HG02642 (cell line): ENCODE measurements around the gene LSAMP.
"Not testable (repeated sequence)": the region's sequence is repeated elsewhere in the genome, so short reads cannot be mapped to it uniquely, and the experiment has no call there.

Source experiments
- ATAC-seq: cut with Tn5 transposase; IDR thresholded peaks from one replicate; pipeline ENCODE4 v1.9.1; 2021; ENCODE audit warnings: mild to moderate bottlenecking; ENCODE audit not compliant: unreplicated experiment, poor library complexity

The LSAMP gene

GRCh38 chr3:116070516-116071278 lies 374.6 kb downstream of the LSAMP start:
- not testable (repeated sequence) for ATAC-seq

- ATAC-seq, result no peak
Observed at GRCh38 chr3:116070061-116070460, 375.2 kb downstream of the LSAMP start.

- ATAC-seq, result no peak
Observed at GRCh38 chr3:116069024-116069423, 376.3 kb downstream of the LSAMP start.

- ATAC-seq, result peak; percentile 94
Observed at GRCh38 chr3:116067326-116067725, 378.0 kb downstream of the LSAMP start.

GRCh38 chr3:116065501-116065900 lies 379.8 kb downstream of the LSAMP start:
- ATAC-seq, result no peak

- no peak for ATAC-seq
Observed at GRCh38 chr3:116064646-116065045, 380.6 kb downstream of the LSAMP start.

GRCh38 chr3:116059421-116060096 lies 385.7 kb downstream of the LSAMP start:
- ATAC-seq, result no peak

- ATAC-seq, result no peak
Observed at GRCh38 chr3:116058844-116059243, 386.4 kb downstream of the LSAMP start.

- peak; percentile 43 for ATAC-seq
Observed at GRCh38 chr3:116057400-116058006, 387.8 kb downstream of the LSAMP start.

GRCh38 chr3:116056280-116056679 lies 389.0 kb downstream of the LSAMP start:
- peak; percentile 77 for ATAC-seq

GRCh38 chr3:116053017-116053416 lies 392.3 kb downstream of the LSAMP start:
- ATAC-seq, result no peak

- no peak for ATAC-seq
Observed at GRCh38 chr3:116052602-116053001, 392.7 kb downstream of the LSAMP start.

- no peak for ATAC-seq
Observed at GRCh38 chr3:116051586-116051985, 393.7 kb downstream of the LSAMP start.

- ATAC-seq, result no peak
Observed at GRCh38 chr3:116051040-116051439, 394.2 kb downstream of the LSAMP start.

GRCh38 chr3:116050311-116050915 lies 394.9 kb downstream of the LSAMP start:
- ATAC-seq, result no peak

- no peak for ATAC-seq
Observed at GRCh38 chr3:116048991-116049390, 396.3 kb downstream of the LSAMP start.

GRCh38 chr3:116046350-116046749 lies 398.9 kb downstream of the LSAMP start:
- ATAC-seq, result no peak

GRCh38 chr3:116045314-116045713 lies 400.0 kb downstream of the LSAMP start:
- ATAC-seq, result no peak

- ATAC-seq, result no peak
Observed at GRCh38 chr3:116040152-116040551, 405.1 kb downstream of the LSAMP start.

GRCh38 chr3:116039651-116039985 lies 405.7 kb downstream of the LSAMP start:
- ATAC-seq, result no peak
